Subcutaneous abdominal adipose tissue (tissue), 5 donors: ENCODE measurements around the gene IRX4.

Experiments
- H3K27ac ChIP-seq: one replicate; pipeline ENCODE4 v1.7.0; 2013; ENCODE audit warnings: low read depth, mild to moderate bottlenecking, inconsistent platforms, low read length, moderate library complexity
- H3K27me3 ChIP-seq, 5 donors: one replicate each; pipeline ENCODE4 v1.7.0; 2013; ENCODE audit warnings: low read length in 5 of 5, inconsistent platforms in 1 of 5; ENCODE audit not compliant: control insufficient read depth in 5 of 5, insufficient read depth in 4 of 5
- H3K36me3 ChIP-seq, 5 donors: one replicate each; pipeline ENCODE4 v1.7.0; 2013; ENCODE audit warnings: low read length in 5 of 5; ENCODE audit not compliant: control insufficient read depth in 5 of 5, insufficient read depth in 5 of 5
- H3K4me1 ChIP-seq, 5 donors: one replicate each; pipeline ENCODE4 v1.7.0; 2013; ENCODE audit warnings: low read length in 5 of 5, mild to moderate bottlenecking in 3 of 5, moderate library complexity in 1 of 5; ENCODE audit not compliant: control insufficient read depth in 5 of 5, insufficient read depth in 5 of 5
- H3K4me3 ChIP-seq, 5 donors: one replicate each; pipeline ENCODE4 v1.7.0; 2013; ENCODE audit warnings: low read length in 5 of 5, low read depth in 1 of 5
- H3K9ac ChIP-seq, 5 donors: one replicate each; pipeline ENCODE4 v1.7.0; 2013; ENCODE audit warnings: low read length in 5 of 5, mild to moderate bottlenecking in 4 of 5, moderate library complexity in 3 of 5
- H3K9me3 ChIP-seq, 5 donors: one replicate each; pipeline ENCODE4 v1.7.0; 2013; ENCODE audit warnings: low read length in 5 of 5; ENCODE audit not compliant: control insufficient read depth in 5 of 5
- donor health status: healthy.
- donor health status: healthy.
- donor health status: healthy.
- donor health status: healthy.
- donor health status: healthy.

IRX4 gene

GRCh38 chr5:1840741-1841521, 41.8 kb downstream of the IRX4 start:
- H3K36me3 ChIP-seq, result no peaks in the 10 kb centered on the region
- H3K9me3 ChIP-seq, result no peaks in the 10 kb centered on the region
- peaks cover 9 to 26% (median 18%) of the 10 kb centered on the region in 5 donors for H3K27me3 ChIP-seq
- H3K9ac ChIP-seq, result no peak overlapping the region
- H3K4me1 ChIP-seq, result no peaks in the 10 kb centered on the region
- no peak overlapping the region for H3K4me3 ChIP-seq
- no peak overlapping the region for H3K27ac ChIP-seq

- Histone ChIP-seq H3K36me3 (no peaks in the 10 kb centered on the region), H3K27ac (no peak overlapping the region), H3K27me3 (peaks cover 9 to 26% (median 18%) of the 10 kb centered on the region in 5 donors), H3K9ac (no peak overlapping the region), H3K4me3 (no peak overlapping the region), H3K4me1 (no peaks in the 10 kb centered on the region), H3K9me3 (no peaks in the 10 kb centered on the region)
These were observed 42.6 kb downstream of the IRX4 start for GRCh38 chr5:1840071-1840547.

- Histone ChIP-seq H3K4me3 (no peak overlapping the region), H3K4me1 (no peaks in the 10 kb centered on the region), H3K27ac (no peak overlapping the region), H3K9me3 (no peaks in the 10 kb centered on the region), H3K9ac (no peak overlapping the region), H3K27me3 (peaks cover 14 to 36% (median 24%) of the 10 kb centered on the region in 5 donors), H3K36me3 (no peaks in the 10 kb centered on the region)
These were observed 44.7 kb downstream of the IRX4 start for GRCh38 chr5:1838013-1838412.

- no peaks in the 10 kb centered on the region for H3K36me3 ChIP-seq
- no peaks in the 10 kb centered on the region for H3K9me3 ChIP-seq
- H3K4me3 ChIP-seq, result no peak overlapping the region
- no peaks in the 10 kb centered on the region for H3K4me1 ChIP-seq
- H3K9ac ChIP-seq, result no peak overlapping the region
- H3K27ac ChIP-seq, result no peak overlapping the region
- H3K27me3 ChIP-seq, result peaks cover 18 to 43% (median 31%) of the 10 kb centered on the region in 5 donors
These were observed 45.5 kb downstream of the IRX4 start for GRCh38 chr5:1836891-1837880.

- no peak overlapping the region for H3K27ac ChIP-seq
- H3K4me1 ChIP-seq, result no peaks in the 10 kb centered on the region
- H3K36me3 ChIP-seq, result no peaks in the 10 kb centered on the region
- no peak overlapping the region for H3K4me3 ChIP-seq
- H3K9ac ChIP-seq, result no peak overlapping the region
- peaks cover 22 to 47% (median 35%) of the 10 kb centered on the region in 5 donors for H3K27me3 ChIP-seq
- no peaks in the 10 kb centered on the region for H3K9me3 ChIP-seq
These were observed 46.4 kb downstream of the IRX4 start for GRCh38 chr5:1836176-1836890.

GRCh38 chr5:1835431-1835830, 47.3 kb downstream of the IRX4 start:
- Histone ChIP-seq H3K4me3 (no peak overlapping the region), H3K27ac (no peak overlapping the region), H3K36me3 (no peaks in the 10 kb centered on the region)

GRCh38 chr5:1834721-1835429, 47.9 kb downstream of the IRX4 start:
- H3K36me3 ChIP-seq, result peaks cover 0 to 5% (median 0%) of the 10 kb centered on the region in 5 donors
- H3K4me1 ChIP-seq, result no peaks in the 10 kb centered on the region
- no peak overlapping the region for H3K27ac ChIP-seq
- H3K27me3 ChIP-seq, result peaks cover 13 to 41% (median 27%) of the 10 kb centered on the region in 5 donors
- no peak overlapping the region for H3K9ac ChIP-seq
- H3K9me3 ChIP-seq, result no peaks in the 10 kb centered on the region
- no peak overlapping the region for H3K4me3 ChIP-seq

More at GRCh38 chr5:1835431-1835830, 47.3 kb downstream of the IRX4 start:
- Histone ChIP-seq H3K4me1 (no peaks in the 10 kb centered on the region), H3K9ac (no peak overlapping the region), H3K9me3 (no peaks in the 10 kb centered on the region), H3K27me3 (peaks cover 17 to 42% (median 29%) of the 10 kb centered on the region in 5 donors)

- Histone ChIP-seq H3K36me3 (peaks cover 0 to 6% (median 0%) of the 10 kb centered on the region in 5 donors), H3K9ac (no peak overlapping the region), H3K27me3 (peaks cover 13 to 39% (median 26%) of the 10 kb centered on the region in 5 donors), H3K27ac (no peak overlapping the region), H3K4me3 (no peak overlapping the region), H3K9me3 (no peaks in the 10 kb centered on the region), H3K4me1 (no peaks in the 10 kb centered on the region)
These were observed 48.6 kb downstream of the IRX4 start for GRCh38 chr5:1834022-1834551.
